B cell (primary cell): ENCODE results near the gene VAV3.

Source experiments
- CTCF ChIP-seq: fragments of 200-600 bp; IDR thresholded peaks from one replicate; pipeline ENCODE4 v1.8.0; 2022; ENCODE audit warnings: antibody characterized with exemption, mild to moderate bottlenecking
- EZH2 ChIP-seq: IDR thresholded peaks from 2 replicates; pipeline ENCODE4 v1.6.1; 2012; ENCODE audit warnings: borderline replicate concordance, low read depth, mild to moderate bottlenecking, moderate library complexity, low read length; ENCODE audit not compliant: insufficient read depth, poor library complexity, severe bottlenecking

GRCh38 chr1:107727866-107728265 lies 237.1 kb downstream of the VAV3 start:
- TF ChIP-seq CTCF (no peak), EZH2 (no peak)
